Epithelial cell of prostate (primary cell): ENCODE measurements around the gene MTHFD1L.
A peak's percentile ranks its signal among the peaks of the same experiment; 100 is the strongest.

Source experiments
- DNase-seq: peaks from one replicate; pipeline ENCODE4 v3.0.0-alpha.2; 2011; ENCODE audit warnings: low read depth, low spot score
- H3K27ac ChIP-seq: fragments of 450-650 bp; 2 replicates; pipeline ENCODE4 v1.5.1; 2017; ENCODE audit warnings: mild to moderate bottlenecking

The MTHFD1L gene

GRCh38 chr6:150981095-150981494 lies 115.6 kb downstream of the MTHFD1L start:
- DNase-seq = no peak
- no peak overlapping the region for H3K27ac ChIP-seq

- H3K27ac ChIP-seq = no peak overlapping the region
- DNase-seq = no peak
These were observed 116.2 kb downstream of the MTHFD1L start for GRCh38 chr6:150981669-150982068.

GRCh38 chr6:150987371-150987828 lies 121.9 kb downstream of the MTHFD1L start:
- no peak overlapping the region for H3K27ac ChIP-seq
- no peak for DNase-seq

- no peak for DNase-seq
- no peak overlapping the region for H3K27ac ChIP-seq
These were observed 122.5 kb downstream of the MTHFD1L start for GRCh38 chr6:150987855-150988464.

GRCh38 chr6:150991487-150991886 lies 126.0 kb downstream of the MTHFD1L start:
- no peak for DNase-seq
- H3K27ac ChIP-seq = no peak overlapping the region

- no peak overlapping the region for H3K27ac ChIP-seq
- no peak for DNase-seq
These were observed 126.8 kb downstream of the MTHFD1L start for GRCh38 chr6:150992262-150992661.

- H3K27ac ChIP-seq = no peak overlapping the region
- no peak for DNase-seq
These were observed 127.2 kb downstream of the MTHFD1L start for GRCh38 chr6:150992703-150993102.

GRCh38 chr6:150993253-150993652 lies 127.8 kb downstream of the MTHFD1L start:
- DNase-seq = no peak
- no peak overlapping the region for H3K27ac ChIP-seq

GRCh38 chr6:150994026-150994425 lies 128.5 kb downstream of the MTHFD1L start:
- DNase-seq = no peak
- H3K27ac ChIP-seq = no peak overlapping the region

GRCh38 chr6:150996968-150997367 lies 131.5 kb downstream of the MTHFD1L start:
- DNase-seq = no peak
- no peak overlapping the region for H3K27ac ChIP-seq

- DNase-seq = no peak
These were observed 133.6 kb downstream of the MTHFD1L start for GRCh38 chr6:150999107-150999506.

GRCh38 chr6:150999576-150999975 lies 134.1 kb downstream of the MTHFD1L start:
- no peak overlapping the region for H3K27ac ChIP-seq
- no peak for DNase-seq

More at GRCh38 chr6:150999107-150999506, 133.6 kb downstream of the MTHFD1L start:
- no peak overlapping the region for H3K27ac ChIP-seq

GRCh38 chr6:151001387-151002056 lies 136.0 kb downstream of the MTHFD1L start:
- DNase-seq = no peak

GRCh38 chr6:151002057-151002450 lies 136.6 kb downstream of the MTHFD1L start:
- no peak for DNase-seq

More at GRCh38 chr6:151001387-151002056, 136.0 kb downstream of the MTHFD1L start:
- H3K27ac ChIP-seq = no peak overlapping the region

GRCh38 chr6:151002491-151002935 lies 137.0 kb downstream of the MTHFD1L start:
- no peak for DNase-seq
- no peak overlapping the region for H3K27ac ChIP-seq

More at GRCh38 chr6:151002057-151002450, 136.6 kb downstream of the MTHFD1L start:
- no peak overlapping the region for H3K27ac ChIP-seq

GRCh38 chr6:151004383-151005024 lies 139.0 kb downstream of the MTHFD1L start:
- DNase-seq = peak; percentile 64
- H3K27ac ChIP-seq = peak overlapping the region; percentile 55

- no peak for DNase-seq
- peak overlapping the region; percentile 55 for H3K27ac ChIP-seq
These were observed 139.7 kb downstream of the MTHFD1L start for GRCh38 chr6:151005164-151005563.

GRCh38 chr6:151005896-151006632 lies 140.6 kb downstream of the MTHFD1L start:
- no peak overlapping the region for H3K27ac ChIP-seq
- DNase-seq = no peak

- H3K27ac ChIP-seq = no peak overlapping the region
- DNase-seq = no peak
These were observed 141.6 kb downstream of the MTHFD1L start for GRCh38 chr6:151007076-151007475.

- no peak overlapping the region for H3K27ac ChIP-seq
These were observed 142.4 kb downstream of the MTHFD1L start for GRCh38 chr6:151007922-151008321.

More at GRCh38 chr6:151007922-151008321, 142.4 kb downstream of the MTHFD1L start:
- no peak for DNase-seq
